OCI-LY1 (cell line): ENCODE results near the gene CACNA1E.

Source experiments
- H2AFZ ChIP-seq: fragments of 200-600 bp; sonication (generic), shearing (Covaris generic); 2 replicates; pipeline ENCODE4 v1.6.0; 2014; ENCODE audit warnings: antibody characterized with exemption, mild to moderate bottlenecking, low read length
- H3F3A ChIP-seq: fragments of 200-600 bp; sonication (generic), shearing (Covaris generic); 2 replicates; pipeline ENCODE4 v1.6.0; 2014; ENCODE audit warnings: mild to moderate bottlenecking, antibody characterized with exemption, low read length, moderate library complexity; ENCODE audit not compliant: insufficient read depth
- H3K27ac ChIP-seq: fragments of 200-600 bp; sonication (generic); 2 replicates; pipeline ENCODE4 v1.5.1; 2014; ENCODE audit warnings: low read length, mixed run types, mild to moderate bottlenecking, low read depth; ENCODE audit not compliant: poor library complexity, severe bottlenecking
- H3K27me3 ChIP-seq: fragments of 200-600 bp; sonication (generic); 2 replicates; pipeline ENCODE4 v1.6.0; 2014; ENCODE audit warnings: antibody characterized with exemption, mild to moderate bottlenecking, low read length, moderate library complexity; ENCODE audit not compliant: insufficient read depth
- H3K36me3 ChIP-seq: fragments of 200-600 bp; sonication (generic); 2 replicates; pipeline ENCODE4 v1.6.1; 2014; ENCODE audit warnings: mild to moderate bottlenecking, antibody characterized with exemption, low read length, moderate library complexity, mixed read lengths; ENCODE audit not compliant: insufficient read depth
- H3K4me1 ChIP-seq: fragments of 200-600 bp; sonication (generic); 2 replicates; pipeline ENCODE4 v1.5.1; 2014; ENCODE audit warnings: mild to moderate bottlenecking, low read length, moderate library complexity; ENCODE audit not compliant: insufficient read depth, severe bottlenecking
- H3K4me2 ChIP-seq: fragments of 200-600 bp; sonication (generic), shearing (Covaris generic); 2 replicates; pipeline ENCODE4 v1.6.1; 2014; ENCODE audit warnings: low read length
- H3K4me3 ChIP-seq: fragments of 200-600 bp; sonication (generic); 2 replicates; pipeline ENCODE4 v1.5.1; 2014; ENCODE audit warnings: low read length, low read depth, mild to moderate bottlenecking, mixed read lengths; ENCODE audit not compliant: poor library complexity, severe bottlenecking
- H3K79me2 ChIP-seq: fragments of 200-600 bp; shearing (Covaris generic); 2 replicates; pipeline ENCODE4 v1.6.1; 2016; ENCODE audit warnings: mixed run types, low read length, mixed read lengths; ENCODE audit not compliant: insufficient read depth
- H3K9ac ChIP-seq: fragments of 200-600 bp; sonication (generic), shearing (Covaris generic); 2 replicates; pipeline ENCODE4 v1.6.1; 2014; ENCODE audit warnings: mild to moderate bottlenecking, low read length, mixed read lengths
- H3K9me2 ChIP-seq: fragments of 200-600 bp; sonication (generic), shearing (Covaris generic); 2 replicates; pipeline ENCODE4 v1.6.1; 2014; ENCODE audit warnings: low read depth, mild to moderate bottlenecking, low read length, mixed read lengths
- H3K9me3 ChIP-seq: fragments of 200-600 bp; shearing (Covaris generic); 2 replicates; pipeline ENCODE4 v1.6.1; 2014; ENCODE audit warnings: low read length, mixed read lengths
- H4K20me1 ChIP-seq: fragments of 200-600 bp; sonication (generic), shearing (Covaris generic); 2 replicates; pipeline ENCODE4 v1.6.0; 2016; ENCODE audit warnings: mild to moderate bottlenecking, low read length; ENCODE audit not compliant: insufficient read depth
- CTCF ChIP-seq: fragments of 200-600 bp; sonication (generic), shearing (Covaris generic); IDR thresholded peaks from 2 replicates; pipeline ENCODE4 v1.5.1; 2017; ENCODE audit warnings: mild to moderate bottlenecking, antibody characterized with exemption, low read length, moderate library complexity, mixed read lengths
- EZH2 ChIP-seq: fragments of 200-600 bp; sonication (generic), shearing (Covaris generic); IDR thresholded peaks from 2 replicates; pipeline ENCODE4 v1.8.0; 2017; ENCODE audit warnings: borderline replicate concordance, mixed run types, mild to moderate bottlenecking, antibody characterized with exemption, low read length, moderate library complexity, mixed read lengths

CACNA1E gene

GRCh38 chr1:181680332-181680731 is 197.0 kb downstream of the CACNA1E start:
- Histone ChIP-seq H3K27me3 (no peaks in the 10 kb centered on the region), H4K20me1 (no peaks in the 10 kb centered on the region), H2AFZ (no peak overlapping the region), H3K9me2 (no peaks in the 10 kb centered on the region), H3K4me3 (no peak overlapping the region), H3K9ac (no peak overlapping the region), H3K27ac (no peak overlapping the region), H3K4me1 (no peaks in the 10 kb centered on the region), H3K36me3 (no peaks in the 10 kb centered on the region), H3K9me3 (no peaks in the 10 kb centered on the region), H3K4me2 (no peak overlapping the region), H3K79me2 (no peaks in the 10 kb centered on the region), H3F3A (no peaks in the 10 kb centered on the region)
- TF ChIP-seq EZH2 (no peak), CTCF (no peak)

- no peaks in the 10 kb centered on the region for H3K9me3 ChIP-seq
- H3K27ac ChIP-seq, result no peak overlapping the region
- H3K4me1 ChIP-seq, result no peaks in the 10 kb centered on the region
- H3K36me3 ChIP-seq, result no peaks in the 10 kb centered on the region
- no peak overlapping the region for H3K4me3 ChIP-seq
- no peaks in the 10 kb centered on the region for H3K27me3 ChIP-seq
- H3K4me2 ChIP-seq, result no peak overlapping the region
- no peak overlapping the region for H2AFZ ChIP-seq
- H3F3A ChIP-seq, result no peaks in the 10 kb centered on the region
- no peak for TF ChIP-seq CTCF
- TF ChIP-seq EZH2, result no peak
- H3K9ac ChIP-seq, result no peak overlapping the region
- H3K9me2 ChIP-seq, result no peaks in the 10 kb centered on the region
- no peaks in the 10 kb centered on the region for H4K20me1 ChIP-seq
- H3K79me2 ChIP-seq, result no peaks in the 10 kb centered on the region
These were observed 197.6 kb downstream of the CACNA1E start for GRCh38 chr1:181680871-181681270.

GRCh38 chr1:181685211-181685610 is 201.9 kb downstream of the CACNA1E start:
- H2AFZ ChIP-seq, result no peak overlapping the region
- no peaks in the 10 kb centered on the region for H3K9me2 ChIP-seq
- H3K27me3 ChIP-seq, result no peaks in the 10 kb centered on the region
- H3K4me1 ChIP-seq, result no peaks in the 10 kb centered on the region
- H3K4me2 ChIP-seq, result no peak overlapping the region
- no peaks in the 10 kb centered on the region for H3K36me3 ChIP-seq
- H3K27ac ChIP-seq, result no peak overlapping the region
- no peak overlapping the region for H3K9ac ChIP-seq
- no peak overlapping the region for H3K4me3 ChIP-seq
- TF ChIP-seq EZH2 (no peak), CTCF (no peak)
- H3K9me3 ChIP-seq, result no peaks in the 10 kb centered on the region
- H3K79me2 ChIP-seq, result no peaks in the 10 kb centered on the region
- no peaks in the 10 kb centered on the region for H3F3A ChIP-seq
- H4K20me1 ChIP-seq, result no peaks in the 10 kb centered on the region
